ENCODE results near the gene CABLES2. TPM values are rescaled to one million over a fixed set of nuclear protein-coding genes. Genes with fewer than 3 reads are reported as not detected.
A peak's percentile ranks its signal among the peaks of the same experiment; 100 is the strongest.

Gene CABLES2
- total and polyA plus RNA-seq, 9 of the 15 experiments (the other 6 are each of a cell fraction or from before 2014, with no cell fraction given), result 0.46 to 4.2 (median 1.6) TPM

GRCh38 chr20:62359043-62359490, 48.0 kb downstream of the CABLES2 start (continued):
- TF ChIP-seq PBX2 (CRISPR knock-in tag; IDR thresholded peaks at IDR 0.05; ENCODE audit: low read depth) (no peak), PBX2 (tag; conservative IDR thresholded peaks at IDR 0.05; ENCODE audit: low read depth) (no peak), ETV5 (CRISPR knock-in tag; IDR thresholded peaks at IDR 0.05; ENCODE audit: low read depth) (peak; percentile 30; the same call in 1 of the 2 replicates), CREM (IDR thresholded peaks at IDR 0.05; ENCODE audit: low read depth) (peak; percentile 17; the same call in 1 of the 2 replicates), NFIC (IDR thresholded peaks at IDR 0.05) (peak; percentile 27; the same call in 1 of the 2 replicates), OTX1 (CRISPR knock-in tag; IDR thresholded peaks at IDR 0.05) (0 out of 2 replicates have a peak, but pooled peaks have one; percentile 26), FOSL1 (tag; conservative IDR thresholded peaks at IDR 0.05) (0 out of 2 replicates have a peak, but pooled peaks have one; percentile 31), ARID1B (IDR thresholded peaks at IDR 0.05) (0 out of 2 replicates have a peak, but pooled peaks have one; percentile 37), MNT (conservative IDR thresholded peaks at IDR 0.05) (peak; percentile 55 to 69; a peak in 3 of 4 replicates), JUND (IDR thresholded peaks at IDR 0.05; ENCODE audit: borderline replicate concordance, low read depth, low read length) (0 out of 2 replicates have a peak, but pooled peaks have one; percentile 23), JUND (tag; IDR thresholded peaks at IDR 0.05; ENCODE audit: borderline replicate concordance, low read depth, low read length) (no peak; the same call in 2 of the 3 replicates), PHF8 (IDR thresholded peaks at IDR 0.05; ENCODE audit: borderline replicate concordance, low read length) (peak; percentile 50; the same call in 1 of the 2 replicates), ILK (tag; IDR thresholded peaks at IDR 0.05; ENCODE audit: borderline replicate concordance, low read depth) (no peak), CXXC5 (CRISPR knock-in tag; IDR thresholded peaks at IDR 0.05) (peak; percentile 47), ZNF830 (CRISPR knock-in tag; IDR thresholded peaks at IDR 0.05) (no peak), L3MBTL2 (IDR thresholded peaks at IDR 0.05) (peak; percentile 43; the same call in 1 of the 2 replicates), FOXK1 (CRISPR knock-in tag; IDR thresholded peaks at IDR 0.05; ENCODE audit: borderline replicate concordance) (no peak), ZFX (CRISPR knock-in tag; IDR thresholded peaks at IDR 0.05) (peak; percentile 10; the same call in 1 of the 2 replicates), MAFF (IDR thresholded peaks at IDR 0.05; ENCODE audit: low read length) (no peak), HMGN3 (IDR thresholded peaks at IDR 0.05; ENCODE audit: borderline replicate concordance, extremely low read depth, insufficient read length, low read depth, low read length) (no peak), ETV1 (tag; conservative IDR thresholded peaks at IDR 0.05; ENCODE audit: low read depth) (peak; percentile 40; the same call in 1 of the 2 replicates), MCM5 (IDR thresholded peaks at IDR 0.05; ENCODE audit: low read depth) (no peak), POLR2B (IDR thresholded peaks at IDR 0.05; ENCODE audit: low read depth, partially characterized antibody) (peak; percentile 35)
- TF ChIP-seq, protein P1, sequence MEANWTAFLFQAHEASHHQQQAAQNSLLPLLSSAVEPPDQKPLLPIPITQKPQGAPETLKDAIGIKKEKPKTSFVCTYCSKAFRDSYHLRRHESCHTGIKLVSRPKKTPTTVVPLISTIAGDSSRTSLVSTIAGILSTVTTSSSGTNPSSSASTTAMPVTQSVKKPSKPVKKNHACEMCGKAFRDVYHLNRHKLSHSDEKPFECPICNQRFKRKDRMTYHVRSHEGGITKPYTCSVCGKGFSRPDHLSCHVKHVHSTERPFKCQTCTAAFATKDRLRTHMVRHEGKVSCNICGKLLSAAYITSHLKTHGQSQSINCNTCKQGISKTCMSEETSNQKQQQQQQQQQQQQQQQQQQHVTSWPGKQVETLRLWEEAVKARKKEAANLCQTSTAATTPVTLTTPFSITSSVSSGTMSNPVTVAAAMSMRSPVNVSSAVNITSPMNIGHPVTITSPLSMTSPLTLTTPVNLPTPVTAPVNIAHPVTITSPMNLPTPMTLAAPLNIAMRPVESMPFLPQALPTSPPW (CRISPR knock-in tag; IDR thresholded peaks at IDR 0.05), result peak; percentile 76

Measured in K562 (cell line).